ENCODE data around the gene C3orf49.

GRCh38 chr3:63779227-63779626 lies 39.9 kb upstream of the C3orf49 start:
- TF ChIP-seq CTCF (IDR thresholded peaks at IDR 0.05) (no peak), POLR2A (IDR thresholded peaks at IDR 0.05) (no peak)

All from uterus (tissue), 2 donors.